HCT116 (cell line): ENCODE measurements around the gene GSC2. TPM values are rescaled to one million over a fixed set of nuclear protein-coding genes. Genes with fewer than 3 reads are reported as not detected.
A peak's percentile ranks its signal among the peaks of the same experiment; 100 is the strongest.

Source experiments
- ATAC-seq: fragments of 200-7000 bp; cut with Tn5 transposase; 2 replicates; pipeline ENCODE4 v1.9.1; 2020; ENCODE audit warnings: mild to moderate bottlenecking, moderate library complexity
- BruUV-seq: library from RNA; stranded (reverse); fragments of 400-500 nt; replicated peaks from 2 replicates; lab custom pipeline; 2021; lab: Mats Ljungman, UMichigan
- CTCF ChIA-PET: fragments of 300-600 bp; sonication (Branson Sonifier 250); formaldehyde crosslinking; loops from one replicate; lab custom pipeline; 2021; ENCODE audit warnings: antibody characterized with exemption; lab: Charles Lee
- POLR2A ChIA-PET: fragments of 300-600, 350-600 bp; sonication (Branson Sonifier 250); formaldehyde crosslinking; loops from one replicate; lab custom pipeline; 2021; ENCODE audit warnings: antibody characterized with exemption; lab: Charles Lee
- RAD21 ChIA-PET, 2 experiments: fragments of 300-600 bp; sonication (Branson Sonifier 250); formaldehyde crosslinking; loops; one replicate each; lab custom pipeline; 2023; ENCODE audit warnings: low total read pairs in 2 of 2; ENCODE audit not compliant: uncharacterized antibody in 2 of 2, unreplicated experiment in 2 of 2, low non-redundant PET in 1 of 2; lab: Charles Lee
- DNase-seq: peaks from one replicate; pipeline ENCODE4 v3.0.0-alpha.2; 2010; ENCODE audit warnings: low read depth, low spot score
- H2AFZ ChIP-seq: fragments of 200-600 bp; shearing (Covaris generic), sonication (generic); 2 replicates; pipeline ENCODE4 v1.6.1; 2017; ENCODE audit warnings: low read depth, mixed run types, mixed read lengths, antibody characterized with exemption, low read length; ENCODE audit not compliant: poor library complexity, severe bottlenecking
- H3K27ac ChIP-seq: 2 replicates; pipeline ENCODE4 v1.5.1; 2012; ENCODE audit warnings: low read depth, low read length
- H3K27me3 ChIP-seq: fragments of 200-600 bp; sonication (generic); 2 replicates; pipeline ENCODE4 v1.6.1; 2016; ENCODE audit warnings: mixed run types, low read length, mixed read lengths; ENCODE audit not compliant: insufficient read depth
- H3K36me3 ChIP-seq, 2 experiments: fragments of 200-500 bp in 1 of 2; fragments of 200-600 bp in 1 of 2; sonication (Bioruptor generic) in 1 of 2; sonication (generic) in 1 of 2; 2 replicates each; pipeline versions ENCODE4 v1.5.1 to v1.6.1; 2014 to 2016; ENCODE audit warnings: low read length in 2 of 2, inconsistent platforms in 1 of 2, mixed read lengths in 1 of 2, mixed run types in 1 of 2; ENCODE audit not compliant: insufficient read depth in 2 of 2, control insufficient read depth in 1 of 2
- H3K4me1 ChIP-seq, 2 experiments: fragments of 200-600 bp in 1 of 2; sonication (generic) in 1 of 2; 2 replicates each; pipeline versions ENCODE4 v1.5.1 to v1.6.1; 2012 to 2017; ENCODE audit warnings: low read length in 2 of 2, inconsistent platforms in 1 of 2, mild to moderate bottlenecking in 1 of 2, mixed read lengths in 1 of 2, mixed run types in 1 of 2, moderate library complexity in 1 of 2; ENCODE audit not compliant: insufficient read depth in 2 of 2, control insufficient read depth in 1 of 2
- H3K4me2 ChIP-seq: fragments of 200-600 bp; sonication (generic); 2 replicates; pipeline ENCODE4 v1.6.1; 2017; ENCODE audit warnings: mixed run types, low read length, mixed read lengths
- H3K4me3 ChIP-seq, 2 experiments: fragments of 200-600 bp in 1 of 2; sonication (generic) in 1 of 2; replicated peaks in 1 of 2; 2 replicates each; pipeline ENCODE4 v1.5.1; 2011 to 2016; ENCODE audit warnings: low read length in 2 of 2, control low read depth in 1 of 2, low read depth in 1 of 2, mild to moderate bottlenecking in 1 of 2, mixed read lengths in 1 of 2, mixed run types in 1 of 2
- H3K79me2 ChIP-seq: fragments of 200-600 bp; sonication (generic); 2 replicates; pipeline ENCODE4 v1.6.1; 2017; ENCODE audit warnings: mild to moderate bottlenecking, mixed run types, low read length, moderate library complexity, mixed read lengths; ENCODE audit not compliant: insufficient read depth
- H3K9ac ChIP-seq: fragments of 200-600 bp; sonication (generic); 2 replicates; pipeline ENCODE4 v1.6.1; 2016; ENCODE audit warnings: low read length, mixed read lengths
- H3K9me2 ChIP-seq: fragments of 200-600 bp; sonication (generic), shearing (Covaris generic); 2 replicates; pipeline ENCODE4 v1.6.1; 2017; ENCODE audit warnings: mixed run types, mild to moderate bottlenecking, moderate library complexity; ENCODE audit not compliant: insufficient read depth
- H3K9me3 ChIP-seq, 2 experiments: fragments of 200-500 bp in 1 of 2; fragments of 200-600 bp in 1 of 2; sonication (Bioruptor generic) in 1 of 2; sonication (generic) in 1 of 2; 2 replicates each; pipeline ENCODE4 v1.6.1; 2014 to 2017; ENCODE audit warnings: low read length in 2 of 2, mixed read lengths in 2 of 2, inconsistent platforms in 1 of 2, low read depth in 1 of 2, mild to moderate bottlenecking in 1 of 2, mixed run types in 1 of 2, moderate library complexity in 1 of 2; ENCODE audit not compliant: control insufficient read depth in 1 of 2, insufficient read depth in 1 of 2
- H4K20me1 ChIP-seq: fragments of 200-600 bp; sonication (generic), shearing (Covaris generic); 2 replicates; pipeline ENCODE4 v1.6.1; 2017; ENCODE audit warnings: mixed run types, mild to moderate bottlenecking, moderate library complexity; ENCODE audit not compliant: insufficient read depth
- ATF3 ChIP-seq: IDR thresholded peaks from 2 replicates; pipeline ENCODE4 v1.6.1; 2012
- CEBPB ChIP-seq: IDR thresholded peaks from 2 replicates; pipeline ENCODE4 v1.6.1; 2012; ENCODE audit warnings: low read depth
- CTCF ChIP-seq, 3 experiments: fragments of 200-600 bp in 1 of 3; sonication (generic) in 1 of 3; IDR thresholded peaks in 2 of 3; conservative IDR thresholded peaks in 1 of 3; 2 replicates each; pipeline ENCODE4 v1.5.1; 2012 to 2017; ENCODE audit warnings: low read depth in 2 of 3, low read length in 2 of 3, antibody characterized with exemption in 1 of 3, borderline replicate concordance in 1 of 3, control low read depth in 1 of 3, mild to moderate bottlenecking in 1 of 3, mixed read lengths in 1 of 3, mixed run types in 1 of 3, moderate library complexity in 1 of 3; ENCODE audit not compliant: insufficient read depth in 1 of 3
- EZH2phosphoT487 ChIP-seq: fragments of 200-600 bp; IDR thresholded peaks from 2 replicates; pipeline ENCODE4 v1.6.1; 2018; ENCODE audit warnings: antibody characterized with exemption, borderline replicate concordance
- POLR2A ChIP-seq: IDR thresholded peaks from 2 replicates; pipeline ENCODE4 v1.7.0; 2011; ENCODE audit warnings: borderline replicate concordance; ENCODE audit not compliant: insufficient read depth, insufficient read length; ENCODE audit errors: extremely low read depth
- RAD21 ChIP-seq: IDR thresholded peaks from 2 replicates; pipeline ENCODE4 v1.6.1; 2012; ENCODE audit warnings: low read depth, mild to moderate bottlenecking
- ZFX ChIP-seq: fragments of 450-650 bp; IDR thresholded peaks from 2 replicates; pipeline ENCODE4 v1.6.1; 2017
- intact Hi-C: fragments of 100-400 bp; cut with micrococcal nuclease; formaldehyde crosslinking; loops from 2 replicates; pipeline ENCODE4 v1.10.0; 2022
- total RNA-seq: library from RNA; stranded (reverse); gene quantifications from one replicate; pipeline ENCODE4 v1.2.1, GENCODE V29; 2021; ENCODE audit not compliant: unreplicated experiment

GSC2 gene
- total RNA-seq, 1 experiment from 2014 or later, result not detected

- no peak for TF ChIP-seq ATF3
- TF ChIP-seq POLR2A, result peak; percentile 37
- TF ChIP-seq RAD21, result no peak
- TF ChIP-seq EZH2phosphoT487, result no peak
These were observed 27.8 kb downstream of the GSC2 start, which contains the start of gene DGCR2 (continued) for GRCh38 chr22:19122143-19122751.

GRCh38 chr22:19121631-19122142, 28.4 kb downstream of the GSC2 start:
- ChIA-PET RAD21 (no interaction called here), POLR2A (interaction anchor here (1.5 to 1.7 kb wide), 2 partner anchors 11 to 23 kb away, joined by 5 to 6 read pairs; partner anchors contain the start of gene ESS2), CTCF (interaction anchor here (1.4 kb wide), 1 partner anchor 508 kb away, joined by 3 read pairs; no protein-coding TSS in a partner anchor)
- Histone ChIP-seq H4K20me1 (0 out of 2 replicates have a peak, but pooled peaks cover 3% of the 10 kb centered on the region), H3K9me3 (no peaks in the 10 kb centered on the region), H3K9ac (peak overlapping the region; percentile 90), H3K4me1 (peaks cover 10 to 23% of the 10 kb centered on the region in 2 experiments), H2AFZ (no peak overlapping the region), H3K4me3 (peak overlapping the region; percentile 86 to 95), H3K27me3 (no peaks in the 10 kb centered on the region), H3K27ac (peak overlapping the region; percentile 76), H3K79me2 (peaks cover 55% of the 10 kb centered on the region), H3K4me2 (peak overlapping the region; percentile 79), H3K36me3 (0 out of 4 replicates have a peak, but pooled peaks cover 0 to 4% of the 10 kb centered on the region in 2 experiments), H3K9me2 (no peaks in the 10 kb centered on the region)
- BruUV-seq, result no TSS peak
- peak; percentile 57; the same call in 1 of the 2 replicates for TF ChIP-seq ZFX
- no peak for TF ChIP-seq CTCF (IDR thresholded peaks at IDR 0.05 in 2 of 3, conservative IDR thresholded peaks at IDR 0.05 in 1 of 3; ENCODE audit: borderline replicate concordance in 1 of 3, insufficient read depth in 1 of 3, low read depth in 2 of 3, low read length in 2 of 3)
- no peak for TF ChIP-seq CEBPB
- no peak for DNase-seq
- ATAC-seq, result peak; percentile 21
- intact Hi-C loops, result loop anchor here (5.0 kb wide), 1 partner anchor 356 kb away; the partner anchor contains the start of genes CDC45 and UFD1
